Measurements from ENCODE around the gene PLXNA4. TPM values are rescaled to one million over a fixed set of nuclear protein-coding genes. Genes with fewer than 3 reads are reported as not detected.

PLXNA4 gene
- total RNA-seq, 1 experiment from 2014 or later = not detected

DNA sequence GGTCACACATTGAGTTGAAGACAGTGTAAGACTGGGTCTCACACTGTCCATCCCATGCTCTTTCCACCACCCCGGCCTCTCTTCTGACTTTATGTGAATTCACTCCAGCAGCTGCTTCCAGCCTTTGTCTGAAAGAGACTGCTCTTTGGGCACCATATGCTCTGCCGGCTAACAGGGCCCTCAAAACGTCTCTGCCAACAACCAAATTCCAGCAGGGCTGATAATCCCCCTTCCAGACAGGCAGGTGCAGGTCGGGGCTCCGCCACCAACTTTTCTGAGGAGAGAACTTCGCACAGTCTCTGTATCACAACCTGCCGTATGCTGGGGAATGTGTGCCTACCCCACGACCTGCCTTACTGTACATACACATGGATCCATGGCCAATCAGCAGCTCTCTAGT lies 64.3 kb downstream of the PLXNA4 start:
- ChIA-PET CTCF (interaction anchor here (1.1 kb wide), 1 partner anchor 68 kb away, joined by 5 read pairs; no protein-coding TSS in a partner anchor), POLR2A (no interaction called here)
- Mint-ChIP-seq H3K27me3 (ENCODE audit: insufficient read depth, unreplicated experiment) (peaks cover 31% of the 10 kb centered on the region), H3K36me3 (ENCODE audit: insufficient read depth, unreplicated experiment) (no peaks in the 10 kb centered on the region), H3K9me3 (ENCODE audit: unreplicated experiment) (peaks cover 1% of the 10 kb centered on the region), H3K4me3 (ENCODE audit: unreplicated experiment) (no peak overlapping the region), H3K27ac (ENCODE audit: low read depth, unreplicated experiment) (no peak overlapping the region), H3K4me1 (ENCODE audit: insufficient read depth, unreplicated experiment) (no peaks in the 10 kb centered on the region)
- no TSS peak for BruUV-seq (replicated peaks)
- no peak for DNase-seq (ENCODE audit: unreplicated experiment)
- TF ChIP-seq, protein P1, sequence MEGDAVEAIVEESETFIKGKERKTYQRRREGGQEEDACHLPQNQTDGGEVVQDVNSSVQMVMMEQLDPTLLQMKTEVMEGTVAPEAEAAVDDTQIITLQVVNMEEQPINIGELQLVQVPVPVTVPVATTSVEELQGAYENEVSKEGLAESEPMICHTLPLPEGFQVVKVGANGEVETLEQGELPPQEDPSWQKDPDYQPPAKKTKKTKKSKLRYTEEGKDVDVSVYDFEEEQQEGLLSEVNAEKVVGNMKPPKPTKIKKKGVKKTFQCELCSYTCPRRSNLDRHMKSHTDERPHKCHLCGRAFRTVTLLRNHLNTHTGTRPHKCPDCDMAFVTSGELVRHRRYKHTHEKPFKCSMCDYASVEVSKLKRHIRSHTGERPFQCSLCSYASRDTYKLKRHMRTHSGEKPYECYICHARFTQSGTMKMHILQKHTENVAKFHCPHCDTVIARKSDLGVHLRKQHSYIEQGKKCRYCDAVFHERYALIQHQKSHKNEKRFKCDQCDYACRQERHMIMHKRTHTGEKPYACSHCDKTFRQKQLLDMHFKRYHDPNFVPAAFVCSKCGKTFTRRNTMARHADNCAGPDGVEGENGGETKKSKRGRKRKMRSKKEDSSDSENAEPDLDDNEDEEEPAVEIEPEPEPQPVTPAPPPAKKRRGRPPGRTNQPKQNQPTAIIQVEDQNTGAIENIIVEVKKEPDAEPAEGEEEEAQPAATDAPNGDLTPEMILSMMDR (IDR thresholded peaks at IDR 0.05; ENCODE audit: unreplicated experiment) = no peak
- intact Hi-C loops (cut with micrococcal nuclease) = no loop called here

DNA sequence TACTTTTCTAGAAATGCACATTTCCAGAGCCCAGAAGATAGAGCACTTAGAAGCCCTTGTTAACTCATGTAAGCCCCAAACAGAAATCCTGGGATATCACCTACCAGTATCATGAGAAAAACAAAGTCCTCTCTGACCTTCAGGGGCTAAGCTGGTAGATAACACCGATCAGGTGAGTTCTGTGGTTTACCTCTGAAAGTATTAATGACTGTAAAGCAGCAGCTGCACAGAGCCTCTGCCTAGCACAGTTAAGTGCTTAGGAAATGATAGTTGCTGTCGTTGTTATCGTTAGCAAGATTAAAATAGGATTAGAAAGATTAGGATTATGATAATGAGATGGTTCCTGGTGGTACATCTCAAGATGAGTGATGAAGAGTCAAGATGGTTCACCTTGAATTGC lies 64.9 kb downstream of the PLXNA4 start:
- POLR2A ChIA-PET = no interaction called here
- BruUV-seq (replicated peaks) = no TSS peak
- Mint-ChIP-seq H3K27me3 (ENCODE audit: insufficient read depth, unreplicated experiment) (peaks cover 31% of the 10 kb centered on the region), H3K4me1 (ENCODE audit: insufficient read depth, unreplicated experiment) (no peaks in the 10 kb centered on the region), H3K9me3 (ENCODE audit: unreplicated experiment) (peaks cover 7% of the 10 kb centered on the region), H3K27ac (ENCODE audit: low read depth, unreplicated experiment) (no peak overlapping the region), H3K36me3 (ENCODE audit: insufficient read depth, unreplicated experiment) (no peaks in the 10 kb centered on the region), H3K4me3 (ENCODE audit: unreplicated experiment) (no peak overlapping the region)
- DNase-seq (ENCODE audit: unreplicated experiment) = no peak
- CTCF ChIA-PET = no interaction called here
- intact Hi-C loops (cut with micrococcal nuclease) = no loop called here
- TF ChIP-seq, protein P1 (IDR thresholded peaks at IDR 0.05; ENCODE audit: unreplicated experiment) = no peak

DNA sequence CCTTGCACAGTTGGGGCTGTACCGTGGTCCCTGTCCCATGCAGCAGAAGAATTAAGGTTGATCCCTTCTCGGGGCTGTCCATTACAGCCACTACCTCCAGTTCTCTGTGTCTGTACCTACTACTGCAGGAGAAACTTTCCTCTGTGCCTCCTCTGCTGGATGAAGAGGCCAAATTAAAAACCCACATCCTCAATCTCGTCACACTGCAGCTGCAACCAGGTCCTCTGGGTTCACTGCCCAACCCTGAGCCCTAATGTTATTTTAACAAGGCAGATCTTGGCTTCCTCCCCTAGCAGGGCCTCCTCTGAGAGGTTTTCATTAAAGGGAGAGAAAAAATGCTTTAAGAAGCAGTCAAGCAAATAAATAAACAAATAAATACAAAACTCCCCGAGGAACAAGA lies 66.6 kb downstream of the PLXNA4 start:
- BruUV-seq (replicated peaks) = no TSS peak
- TF ChIP-seq, protein P1 (IDR thresholded peaks at IDR 0.05; ENCODE audit: unreplicated experiment) = no peak
- ChIA-PET CTCF (interaction anchor here (0.7 kb wide), 1 partner anchor 39 kb away, joined by 3 read pairs; no protein-coding TSS in a partner anchor), POLR2A (no interaction called here)
- intact Hi-C loops (cut with micrococcal nuclease) = no loop called here
- Mint-ChIP-seq H3K27me3 (ENCODE audit: insufficient read depth, unreplicated experiment) (peaks cover 31% of the 10 kb centered on the region), H3K4me1 (ENCODE audit: insufficient read depth, unreplicated experiment) (no peaks in the 10 kb centered on the region), H3K27ac (ENCODE audit: low read depth, unreplicated experiment) (no peak overlapping the region), H3K9me3 (ENCODE audit: unreplicated experiment) (peaks cover 7% of the 10 kb centered on the region), H3K36me3 (ENCODE audit: insufficient read depth, unreplicated experiment) (no peaks in the 10 kb centered on the region), H3K4me3 (ENCODE audit: unreplicated experiment) (no peak overlapping the region)
- DNase-seq (ENCODE audit: unreplicated experiment) = no peak

DNA sequence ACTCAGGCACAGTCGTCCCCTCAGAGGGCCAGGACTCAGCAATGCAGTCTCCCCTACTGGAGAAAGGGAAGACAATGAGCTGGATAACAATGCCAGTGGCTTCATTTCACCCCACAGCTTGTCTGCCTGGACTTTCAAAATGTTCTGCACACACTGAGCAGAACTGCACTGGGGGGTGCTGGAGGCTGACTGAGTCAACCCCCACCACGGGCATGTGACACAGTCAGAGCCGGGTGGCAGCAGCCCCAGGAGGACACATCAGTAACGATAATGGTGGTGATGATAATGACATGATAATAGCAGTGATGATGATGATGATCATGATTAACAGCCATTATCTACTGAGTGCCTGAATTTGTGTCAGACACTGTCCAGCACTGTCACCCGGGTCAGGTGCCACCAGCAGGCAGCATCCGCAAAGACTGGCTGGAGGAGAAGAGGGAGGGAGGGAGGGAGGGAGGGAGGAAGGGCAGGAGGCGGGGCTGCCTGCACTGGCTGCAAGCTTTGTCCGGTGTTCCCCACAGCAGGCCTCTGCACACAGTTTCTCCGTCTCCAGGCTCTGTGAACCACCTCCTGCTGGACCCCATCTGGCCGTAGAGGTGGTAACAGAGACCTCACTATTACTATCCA lies 67.4 kb downstream of the PLXNA4 start:
- H3K27me3 Mint-ChIP-seq (ENCODE audit: insufficient read depth, unreplicated experiment) = peaks cover 31% of the 10 kb centered on the region
- intact Hi-C loops (cut with micrococcal nuclease) = no loop called here
- no peaks in the 10 kb centered on the region for H3K4me1 Mint-ChIP-seq (ENCODE audit: insufficient read depth, unreplicated experiment)
- no peak for DNase-seq (ENCODE audit: unreplicated experiment)
- H3K9me3 Mint-ChIP-seq (ENCODE audit: unreplicated experiment) = peaks cover 7% of the 10 kb centered on the region
- no peak overlapping the region for H3K27ac Mint-ChIP-seq (ENCODE audit: low read depth, unreplicated experiment)
- ChIA-PET POLR2A (no interaction called here), CTCF (interaction anchor here (0.6 kb wide), 1 partner anchor 191 kb away, joined by 4 read pairs; no protein-coding TSS in a partner anchor)
- TF ChIP-seq, protein P1 (IDR thresholded peaks at IDR 0.05; ENCODE audit: unreplicated experiment) = no peak
- no TSS peak for BruUV-seq (replicated peaks)
- no peak overlapping the region for H3K4me3 Mint-ChIP-seq (ENCODE audit: unreplicated experiment)
- H3K36me3 Mint-ChIP-seq (ENCODE audit: insufficient read depth, unreplicated experiment) = no peaks in the 10 kb centered on the region
